GM20000 (cell line): ENCODE data around the gene SPACA6.

Experiments used
- DNase-seq: peaks from one replicate; pipeline ENCODE4 v3.0.0; 2012; ENCODE audit warnings: low spot score
- CTCF ChIP-seq: IDR thresholded peaks from 2 replicates; pipeline ENCODE4 v1.5.1; 2012; ENCODE audit warnings: mild to moderate bottlenecking, control low read depth; ENCODE audit errors: extremely low read depth, missing control alignments

SPACA6 gene

GRCh38 chr19:51751655-51752054 lies 58.5 kb downstream of the SPACA6 start, which contains the start of gene FPR1:
TSS of gene FPR1 (minus strand) at chr19:51751878. CDS start at chr19:51746994, 4,884 bp downstream.
- TF ChIP-seq CTCF, result no peak
- DNase-seq, result no peak

- TF ChIP-seq CTCF, result no peak
- no peak for DNase-seq
Measured at GRCh38 chr19:51754109-51754508, 61.0 kb downstream of the SPACA6 start.

- no peak for DNase-seq
- no peak for TF ChIP-seq CTCF
Measured at GRCh38 chr19:51754770-51755169, 61.6 kb downstream of the SPACA6 start.
